ENCODE measurements around the gene VMP1.
"Not testable (repeated sequence)": the region's sequence is repeated elsewhere in the genome, so short reads cannot be mapped to it uniquely, and the experiment has no call there.

VMP1 gene

GRCh38 chr17:59856859-59857794 lies 149.7 kb downstream of the VMP1 start:
- no peak for DNase-seq (ENCODE audit: low read depth in 1 of 2, low spot score in 1 of 2)

GRCh38 chr17:59858167-59858816 lies 150.8 kb downstream of the VMP1 start:
- no peak for DNase-seq (ENCODE audit: low read depth in 1 of 2, low spot score in 1 of 2)

GRCh38 chr17:59858932-59859331 lies 151.5 kb downstream of the VMP1 start:
- no peak for DNase-seq (ENCODE audit: low read depth in 1 of 2, low spot score in 1 of 2)

GRCh38 chr17:59859444-59860025 lies 152.1 kb downstream of the VMP1 start:
- DNase-seq (ENCODE audit: low read depth in 1 of 2, low spot score in 1 of 2) = no peak

- no peak for DNase-seq (ENCODE audit: low read depth in 1 of 2, low spot score in 1 of 2)
Observed at GRCh38 chr17:59863616-59864015, 156.2 kb downstream of the VMP1 start.

- no peak for DNase-seq (ENCODE audit: low read depth in 1 of 2, low spot score in 1 of 2)
Observed at GRCh38 chr17:59869941-59870218, 162.4 kb downstream of the VMP1 start.

- DNase-seq (ENCODE audit: low read depth in 1 of 2, low spot score in 1 of 2) = no peak
Observed at GRCh38 chr17:59870482-59870881, 163.0 kb downstream of the VMP1 start.

- no peak for DNase-seq (ENCODE audit: low read depth in 1 of 2, low spot score in 1 of 2)
Observed at GRCh38 chr17:59872351-59872750, 164.9 kb downstream of the VMP1 start.

GRCh38 chr17:59873414-59873813 lies 166.0 kb downstream of the VMP1 start:
- not testable (repeated sequence) for DNase-seq (ENCODE audit: low read depth in 1 of 2, low spot score in 1 of 2)

GRCh38 chr17:59874376-59874775 lies 166.9 kb downstream of the VMP1 start:
- no peak for DNase-seq (ENCODE audit: low read depth in 1 of 2, low spot score in 1 of 2)

- no peak for DNase-seq (ENCODE audit: low read depth in 1 of 2, low spot score in 1 of 2)
Observed at GRCh38 chr17:59876107-59876506, 168.7 kb downstream of the VMP1 start.

GRCh38 chr17:59877965-59878364 lies 170.5 kb downstream of the VMP1 start:
- no peak for DNase-seq (ENCODE audit: low read depth in 1 of 2, low spot score in 1 of 2)

GRCh38 chr17:59878624-59879023 lies 171.2 kb downstream of the VMP1 start:
- no peak for DNase-seq (ENCODE audit: low read depth in 1 of 2, low spot score in 1 of 2)

- DNase-seq (ENCODE audit: low read depth in 1 of 2, low spot score in 1 of 2) = no peak
Observed at GRCh38 chr17:59884861-59885260, 177.4 kb downstream of the VMP1 start.

GRCh38 chr17:59888145-59888750 lies 180.8 kb downstream of the VMP1 start:
- DNase-seq (ENCODE audit: low read depth in 1 of 2, low spot score in 1 of 2) = no peak

- no peak for DNase-seq (ENCODE audit: low read depth in 1 of 2, low spot score in 1 of 2)
Observed at GRCh38 chr17:59890720-59891119, 183.3 kb downstream of the VMP1 start.

Data from activated CD4-positive, alpha-beta T cell treated with anti-CD3 and anti-CD28 coated beads, Interleukin-2, amount 50 U/mL, for 24 hours (primary cell).